Natural killer cell treated with Interleukin-12 subunit alpha and Interleukin-12 subunit beta and Interleukin-15 and Interleukin-18, amount 100 ng/mL, for 72 hours (primary cell): ENCODE data around the gene STARD3NL. TPM values are rescaled to one million over a fixed set of nuclear protein-coding genes. Genes with fewer than 3 reads are reported as not detected.

Source experiments
- ATAC-seq, 2 donors: fragments of 150-1000 bp; cut with Tn5 transposase in 1 of 2; sonication (Bioruptor Pico), chemical (Tn5 transposase) in 1 of 2; 2 replicates each; pipeline ENCODE4 v1.10.0; 2021
- DNase-seq: peaks from one replicate; pipeline ENCODE4 v3.0.0; 2022; ENCODE audit warnings: low spot score
- H3K27ac Mint-ChIP-seq, 2 donors: 1 replicate in 1 of 2; 2 replicates in 1 of 2; pipeline ENCODE4 v1.8.0; 2022; ENCODE audit warnings: mixed read lengths in 2 of 2, mild to moderate bottlenecking in 1 of 2, moderate library complexity in 1 of 2
- H3K27me3 Mint-ChIP-seq, 2 donors: 1 replicate in 1 of 2; 2 replicates in 1 of 2; pipeline ENCODE4 v1.8.0; 2022; ENCODE audit warnings: mixed read lengths in 2 of 2
- H3K36me3 Mint-ChIP-seq: one replicate; pipeline ENCODE4 v1.8.0; 2022; ENCODE audit warnings: mixed read lengths
- H3K4me1 Mint-ChIP-seq, 2 donors: 1 replicate in 1 of 2; 2 replicates in 1 of 2; pipeline ENCODE4 v1.8.0; 2022; ENCODE audit warnings: low read depth in 2 of 2, mixed read lengths in 2 of 2, mild to moderate bottlenecking in 1 of 2
- H3K4me3 Mint-ChIP-seq: one replicate; pipeline ENCODE4 v1.8.0; 2022; ENCODE audit warnings: mixed read lengths
- H3K9me3 Mint-ChIP-seq: 2 replicates; pipeline ENCODE4 v1.8.0; 2022; ENCODE audit warnings: mixed read lengths
- total RNA-seq, 2 donors: library from RNA; stranded (reverse); gene quantifications; one replicate each; pipeline ENCODE4 v1.2.3, GENCODE V29; 2022

The STARD3NL gene
- total RNA-seq, 2 donors from 2014 or later, result 49.3 to 52.1 TPM

DNA sequence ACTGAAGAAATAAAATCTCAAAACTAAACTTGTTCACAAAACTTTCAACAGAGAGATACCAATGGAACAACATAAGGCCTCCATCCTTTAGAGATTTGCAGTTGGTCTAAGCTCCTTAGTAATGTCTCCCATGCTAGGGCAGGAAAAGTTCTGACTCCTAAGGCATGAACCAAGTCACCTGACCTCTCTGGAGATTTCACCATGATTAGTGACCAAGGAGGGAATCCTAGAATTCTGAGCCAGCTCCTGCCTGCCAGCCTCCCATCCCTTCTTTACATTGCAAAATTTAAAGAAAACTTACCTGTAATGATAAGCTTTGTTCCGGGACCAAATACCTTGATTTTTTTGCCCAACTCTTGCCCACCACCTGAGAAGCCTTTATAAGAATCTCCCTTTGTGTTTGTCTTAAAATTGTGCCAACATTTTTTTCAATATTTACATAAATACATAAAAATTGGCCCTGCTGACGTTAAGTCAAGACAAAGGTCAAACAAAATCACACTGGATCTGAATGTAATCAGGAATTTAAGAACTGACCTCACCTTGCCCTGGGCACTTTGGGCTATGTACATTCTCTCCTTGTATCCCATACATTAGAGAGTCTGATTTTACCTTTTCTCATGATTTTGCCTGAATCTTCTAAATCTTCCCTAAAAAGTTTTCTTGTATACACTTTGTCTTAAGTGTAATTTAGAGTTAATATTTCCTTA lies 95.4 kb downstream of the STARD3NL start, which contains the start of gene TARP:
Gene TARP (minus strand): TSS at position 351 of the 710 bp plus-strand sequence.
- Mint-ChIP-seq H3K4me1 (peaks cover 38 to 49% of the 10 kb centered on the region in 2 donors), H3K27me3 (no peaks in the 10 kb centered on the region), H3K36me3 (peaks cover 9% of the 10 kb centered on the region), H3K4me3 (peak within 1 kb of the TSS; percentile 97), H3K27ac (peak within 1 kb of the TSS; percentile 86 to 100), H3K9me3 (no peaks in the 10 kb centered on the region)
- no peak for DNase-seq
- no peak for ATAC-seq

DNA sequence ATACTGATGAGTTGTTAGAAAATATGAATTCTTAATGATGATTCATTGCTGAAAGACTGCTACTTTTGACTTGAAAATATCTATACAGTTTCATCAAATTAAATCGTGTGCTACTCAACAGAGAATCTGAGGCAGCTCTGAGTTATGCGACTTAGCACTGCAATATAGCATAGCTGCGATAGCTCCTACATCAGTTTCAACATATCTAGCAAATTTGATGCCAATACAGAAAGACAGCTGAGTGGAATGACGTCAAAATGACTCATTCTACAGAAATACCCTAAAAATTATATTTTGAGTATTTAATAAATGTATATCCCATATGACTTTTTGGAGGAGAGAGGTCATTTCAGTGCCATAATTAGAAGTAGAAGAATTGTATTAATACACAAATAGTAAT lies 96.4 kb downstream of the STARD3NL start:
- Mint-ChIP-seq H3K36me3 (peaks cover 9% of the 10 kb centered on the region), H3K4me3 (peak overlapping the region; percentile 97)
- DNase-seq, result no peak

DNA sequence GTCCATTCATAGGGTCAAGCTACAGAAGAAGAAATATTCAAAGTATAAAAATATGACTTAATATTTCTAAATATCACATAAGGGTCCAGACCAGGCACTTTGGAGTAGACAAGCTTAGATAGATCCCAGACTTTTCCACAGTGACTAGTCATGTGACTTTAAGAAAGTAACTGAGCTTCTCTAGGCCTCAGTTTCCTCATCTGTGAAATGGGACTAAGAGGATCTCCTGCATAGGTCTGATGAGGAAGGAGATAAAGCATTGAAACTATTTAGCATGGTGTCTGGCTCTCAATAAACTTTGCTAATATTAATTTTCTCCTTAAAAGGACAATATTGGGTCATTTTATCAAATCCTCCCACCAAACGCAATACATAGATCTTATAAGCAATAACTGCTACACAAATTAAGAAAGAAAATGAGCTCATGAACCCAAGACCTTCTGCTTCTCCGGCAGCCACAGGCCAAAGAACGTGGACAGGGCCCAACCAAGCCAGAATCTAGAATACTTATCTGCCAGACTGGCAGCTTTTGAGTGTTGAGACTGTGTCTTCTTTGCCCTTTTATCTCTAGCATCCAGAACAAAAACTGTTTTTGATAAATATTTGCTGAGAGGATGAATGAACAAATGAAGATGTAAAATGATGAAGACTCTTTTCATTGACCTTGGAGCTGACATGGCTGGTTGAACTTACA lies 97.0 kb downstream of the STARD3NL start:
- ATAC-seq (peak in 1 of 2 donors; percentile 46), DNase-seq (no peak)
- no peaks in the 10 kb centered on the region for H3K27me3 Mint-ChIP-seq
- peak overlapping the region; percentile 97 for H3K4me3 Mint-ChIP-seq
- H3K9me3 Mint-ChIP-seq, result no peaks in the 10 kb centered on the region
- peak overlapping the region; percentile 86 to 100 for H3K27ac Mint-ChIP-seq
- peaks cover 9% of the 10 kb centered on the region for H3K36me3 Mint-ChIP-seq
- H3K4me1 Mint-ChIP-seq, result peaks cover 43% of the 10 kb centered on the region in 2 donors

More for the DNA sequence above, 96.4 kb downstream of the STARD3NL start:
- no peaks in the 10 kb centered on the region for H3K27me3 Mint-ChIP-seq
- ATAC-seq, result peak; percentile 84 to 87
- peaks cover 42 to 43% of the 10 kb centered on the region in 2 donors for H3K4me1 Mint-ChIP-seq
- no peaks in the 10 kb centered on the region for H3K9me3 Mint-ChIP-seq
- H3K27ac Mint-ChIP-seq, result peak overlapping the region; percentile 86 to 100

DNA sequence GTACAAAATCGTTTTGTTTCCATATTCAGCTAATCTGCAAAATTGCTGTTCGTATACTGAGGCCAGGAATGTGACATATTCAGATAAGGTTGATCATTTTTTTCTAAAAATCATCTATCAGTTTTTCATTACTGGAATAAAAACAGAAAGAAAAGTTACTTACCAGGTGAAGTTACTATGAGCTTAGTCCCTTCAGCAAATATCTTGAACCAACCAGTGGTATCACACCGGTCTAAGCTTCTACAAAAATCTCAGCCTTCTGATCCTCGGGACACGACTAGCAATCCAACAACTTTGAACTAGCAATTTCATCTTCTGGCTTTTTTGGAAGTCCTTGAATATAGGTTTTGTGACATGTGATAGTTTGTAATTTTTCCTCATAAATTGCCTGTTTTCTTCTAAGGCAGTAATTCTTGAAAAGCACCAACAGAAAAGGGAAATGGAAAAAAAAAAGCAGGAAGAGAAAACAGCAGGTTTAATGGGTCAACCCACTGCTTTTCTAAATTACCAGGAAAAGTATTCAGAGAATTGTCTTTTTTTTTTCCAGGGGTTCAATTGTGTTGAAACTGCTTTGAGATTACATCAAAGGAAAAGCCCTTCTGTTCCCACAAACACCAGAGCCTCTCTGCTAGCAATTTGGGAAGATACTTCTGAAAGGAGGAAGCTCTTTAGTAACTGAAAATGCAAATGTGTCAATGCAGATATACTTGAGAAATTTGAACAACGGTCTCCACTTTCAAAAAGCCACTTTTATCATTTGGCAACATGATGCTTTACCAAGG lies 98.2 kb downstream of the STARD3NL start:
- Mint-ChIP-seq H3K27me3 (no peaks in the 10 kb centered on the region), H3K9me3 (no peaks in the 10 kb centered on the region), H3K27ac (peak overlapping the region; percentile 86 to 100), H3K36me3 (peaks cover 4% of the 10 kb centered on the region), H3K4me1 (peaks cover 44 to 51% of the 10 kb centered on the region in 2 donors), H3K4me3 (peak overlapping the region; percentile 97)
- DNase-seq (no peak), ATAC-seq (peak in 1 of 2 donors; percentile 44)

DNA sequence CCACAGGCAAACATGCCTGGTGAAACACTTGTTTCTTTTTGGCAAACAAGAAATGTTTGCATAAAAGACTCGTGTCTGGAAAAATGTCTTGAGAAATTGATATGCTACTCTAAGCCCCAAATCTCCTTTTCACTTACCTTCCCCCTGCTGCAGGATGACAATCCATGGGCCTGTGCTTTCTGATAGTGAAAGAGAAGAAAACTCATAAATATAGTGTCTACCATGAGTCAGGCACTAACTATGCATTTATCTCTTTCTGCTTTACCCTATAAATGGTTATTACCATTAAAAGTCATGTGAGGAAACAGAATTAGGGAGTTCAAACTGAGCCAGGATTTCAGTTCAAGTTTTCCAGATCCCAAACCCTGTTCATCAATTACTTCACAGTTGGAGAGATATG lies 102.0 kb downstream of the STARD3NL start:
- H3K27ac Mint-ChIP-seq, result peak overlapping the region; percentile 86 to 100
- no peaks in the 10 kb centered on the region for H3K27me3 Mint-ChIP-seq
- H3K36me3 Mint-ChIP-seq, result no peaks in the 10 kb centered on the region
- ATAC-seq (peak in 1 of 2 donors; percentile 50), DNase-seq (no peak)
- peaks cover 67 to 80% of the 10 kb centered on the region in 2 donors for H3K4me1 Mint-ChIP-seq
- H3K9me3 Mint-ChIP-seq, result no peaks in the 10 kb centered on the region
- H3K4me3 Mint-ChIP-seq, result peak overlapping the region; percentile 66
